GM18511 (cell line): ENCODE measurements around the gene ATP5ME.
"Not testable (repeated sequence)": the region's sequence is repeated elsewhere in the genome, so short reads cannot be mapped to it uniquely, and the experiment has no call there.

Experiments
- ATAC-seq: cut with Tn5 transposase; IDR thresholded peaks from one replicate; pipeline ENCODE4 v1.9.1; 2021; ENCODE audit warnings: mild to moderate bottlenecking, moderate library complexity; ENCODE audit not compliant: unreplicated experiment

The ATP5ME gene

GRCh38 chr4:674172-675035, at the start of gene ATP5ME, which contains the start of gene MYL5:
Gene ATP5ME (minus strand): TSS chr4:674276. CDS start chr4:674247, 29 bp downstream.
Gene MYL5 (plus strand): TSS chr4:674542. CDS start chr4:678027, 3,485 bp downstream.
- peak; percentile 73 for ATAC-seq

- ATAC-seq: no peak
Observed at GRCh38 chr4:722851-723360, 48.8 kb upstream of the ATP5ME start.

GRCh38 chr4:722169-722725, 48.2 kb upstream of the ATP5ME start:
- ATAC-seq: no peak

- ATAC-seq: no peak
Observed at GRCh38 chr4:721261-722168, 47.4 kb upstream of the ATP5ME start.

GRCh38 chr4:720111-720860, 46.2 kb upstream of the ATP5ME start:
- ATAC-seq: no peak

GRCh38 chr4:718460-718859, 44.4 kb upstream of the ATP5ME start:
- ATAC-seq: no peak

- no peak for ATAC-seq
Observed at GRCh38 chr4:717601-718320, 43.7 kb upstream of the ATP5ME start.

GRCh38 chr4:714087-714486, 40.0 kb upstream of the ATP5ME start:
- no peak for ATAC-seq

GRCh38 chr4:712916-713632, 39.0 kb upstream of the ATP5ME start:
- no peak for ATAC-seq

- ATAC-seq: no peak
Observed at GRCh38 chr4:712093-712492, 38.0 kb upstream of the ATP5ME start.

GRCh38 chr4:710916-711315, 36.8 kb upstream of the ATP5ME start:
- no peak for ATAC-seq

- ATAC-seq: no peak
Observed at GRCh38 chr4:710116-710515, 36.0 kb upstream of the ATP5ME start.

GRCh38 chr4:709348-709747, 35.3 kb upstream of the ATP5ME start:
- ATAC-seq: no peak

- ATAC-seq: no peak
Observed at GRCh38 chr4:708631-708933, 34.5 kb upstream of the ATP5ME start.

- ATAC-seq: no peak
Observed at GRCh38 chr4:707929-708630, 34.0 kb upstream of the ATP5ME start.

GRCh38 chr4:706834-707598, 32.9 kb upstream of the ATP5ME start:
- no peak for ATAC-seq

GRCh38 chr4:706083-706633, 32.1 kb upstream of the ATP5ME start:
- not testable (repeated sequence) for ATAC-seq
